ENCODE results near the gene KRTAP20-3.

DNA sequence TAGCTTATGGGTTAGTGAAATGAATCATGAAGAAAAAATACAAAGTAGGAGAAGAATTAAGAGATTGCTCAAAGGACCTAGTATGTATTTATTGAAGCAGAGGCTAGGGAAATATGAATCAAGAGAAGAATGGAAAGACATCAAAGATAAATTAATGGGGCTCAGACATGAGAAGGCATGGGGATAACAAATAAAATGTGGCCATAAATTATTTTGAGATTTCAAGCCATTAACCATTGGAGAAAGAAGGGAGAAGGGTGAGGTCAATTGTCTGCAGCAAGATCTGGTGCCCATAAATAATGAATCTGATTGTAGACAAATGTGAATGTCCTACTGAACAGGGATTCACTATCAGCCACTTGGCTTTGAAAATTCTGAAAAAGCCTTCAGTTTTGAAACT lies 10.2 kb downstream of the KRTAP20-3 start:
- TF ChIP-seq, protein P1, sequence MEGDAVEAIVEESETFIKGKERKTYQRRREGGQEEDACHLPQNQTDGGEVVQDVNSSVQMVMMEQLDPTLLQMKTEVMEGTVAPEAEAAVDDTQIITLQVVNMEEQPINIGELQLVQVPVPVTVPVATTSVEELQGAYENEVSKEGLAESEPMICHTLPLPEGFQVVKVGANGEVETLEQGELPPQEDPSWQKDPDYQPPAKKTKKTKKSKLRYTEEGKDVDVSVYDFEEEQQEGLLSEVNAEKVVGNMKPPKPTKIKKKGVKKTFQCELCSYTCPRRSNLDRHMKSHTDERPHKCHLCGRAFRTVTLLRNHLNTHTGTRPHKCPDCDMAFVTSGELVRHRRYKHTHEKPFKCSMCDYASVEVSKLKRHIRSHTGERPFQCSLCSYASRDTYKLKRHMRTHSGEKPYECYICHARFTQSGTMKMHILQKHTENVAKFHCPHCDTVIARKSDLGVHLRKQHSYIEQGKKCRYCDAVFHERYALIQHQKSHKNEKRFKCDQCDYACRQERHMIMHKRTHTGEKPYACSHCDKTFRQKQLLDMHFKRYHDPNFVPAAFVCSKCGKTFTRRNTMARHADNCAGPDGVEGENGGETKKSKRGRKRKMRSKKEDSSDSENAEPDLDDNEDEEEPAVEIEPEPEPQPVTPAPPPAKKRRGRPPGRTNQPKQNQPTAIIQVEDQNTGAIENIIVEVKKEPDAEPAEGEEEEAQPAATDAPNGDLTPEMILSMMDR (IDR thresholded peaks at IDR 0.05; ENCODE audit: poor library complexity) = no peak
- TF ChIP-seq EZH2phosphoT487 (IDR thresholded peaks at IDR 0.05; ENCODE audit: low read depth, severe bottlenecking, unreplicated experiment) = no peak

All from hepatocyte (in vitro differentiated cells).